Neutrophil (primary cell): ENCODE data around the gene OR2V2.
"Not testable (repeated sequence)": the region's sequence is repeated elsewhere in the genome, so short reads cannot be mapped to it uniquely, and the experiment has no call there.

ENCODE experiments used
- H3K27ac ChIP-seq: fragments of 200-600 bp; sonication (generic); 2 replicates; pipeline ENCODE4 v1.5.1; 2016; ENCODE audit warnings: mild to moderate bottlenecking, moderate library complexity
- H3K27me3 ChIP-seq: fragments of 200-600 bp; sonication (generic); 2 replicates; pipeline ENCODE4 v1.6.0; 2016; ENCODE audit warnings: mild to moderate bottlenecking
- H3K36me3 ChIP-seq: fragments of 200-600 bp; sonication (generic); 2 replicates; pipeline ENCODE4 v1.5.1; 2017
- H3K4me1 ChIP-seq, 2 experiments: fragments of 200-600 bp in 1 of 2; sonication (generic) in 1 of 2; 1 replicate in 1 of 2; 2 replicates in 1 of 2; pipeline versions ENCODE4 v1.5.1 to v1.6.1; 2013 to 2016; ENCODE audit warnings: low read depth in 1 of 2, low read length in 1 of 2, mild to moderate bottlenecking in 1 of 2, moderate library complexity in 1 of 2; ENCODE audit not compliant: control insufficient read depth in 1 of 2, insufficient read depth in 1 of 2
- H3K4me3 ChIP-seq, 2 experiments: fragments of 200-600 bp in 1 of 2; sonication (generic) in 1 of 2; 1 replicate in 1 of 2; 2 replicates in 1 of 2; pipeline ENCODE4 v1.5.1; 2013 to 2016; ENCODE audit warnings: low read depth in 1 of 2, low read length in 1 of 2, mild to moderate bottlenecking in 1 of 2, moderate library complexity in 1 of 2
- H3K9me3 ChIP-seq: fragments of 200-600 bp; sonication (generic); 2 replicates; pipeline ENCODE4 v1.5.1; 2016
- CTCF ChIP-seq: fragments of 200-600 bp; sonication (generic); IDR thresholded peaks from 2 replicates; pipeline ENCODE4 v1.5.1; 2016; ENCODE audit warnings: antibody characterized with exemption

Gene OR2V2

DNA sequence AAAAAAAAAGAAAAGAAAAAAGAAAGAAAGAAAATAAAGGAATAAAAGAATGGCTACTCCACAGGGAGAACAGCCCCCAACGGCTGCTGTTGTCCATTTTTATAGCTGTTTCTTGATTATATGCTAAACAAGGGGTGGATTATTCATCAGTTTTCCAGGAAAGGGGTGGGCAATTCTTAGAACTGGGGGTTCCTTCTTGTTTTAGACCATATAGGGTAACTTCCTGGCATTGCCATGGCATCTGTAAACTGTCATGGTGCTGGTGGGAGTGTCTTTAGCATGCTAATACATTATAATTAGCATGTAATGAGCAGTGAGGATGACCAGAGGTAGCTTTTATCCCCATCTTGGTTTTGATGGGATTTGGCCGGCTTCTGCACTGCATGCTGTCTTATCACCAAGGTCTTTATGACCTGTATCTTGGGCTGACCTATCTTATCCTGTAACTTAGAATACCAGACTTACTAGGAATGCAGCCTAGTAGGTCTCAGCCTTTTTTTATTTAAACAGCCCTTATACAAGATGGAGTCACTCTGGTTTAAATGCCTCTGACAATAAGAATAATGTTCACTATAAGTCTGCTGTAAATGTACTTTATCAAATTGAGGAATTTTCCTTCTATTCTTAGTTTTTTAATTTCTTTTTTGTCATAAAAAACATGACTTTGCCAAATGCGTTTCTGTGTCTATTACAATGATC lies 29.0 kb downstream of the OR2V2 start:
- Histone ChIP-seq H3K36me3 (no peaks in the 10 kb centered on the region), H3K27me3 (peaks cover 92% of the 10 kb centered on the region), H3K9me3 (no peaks in the 10 kb centered on the region), H3K4me1 (peaks cover 10 to 12% of the 10 kb centered on the region in 2 experiments), H3K4me3 (no peak overlapping the region), H3K27ac (no peak overlapping the region)
- no peak for TF ChIP-seq CTCF

- not testable (repeated sequence) for H3K36me3 ChIP-seq, H3K27ac ChIP-seq, H3K4me3 ChIP-seq, H3K9me3 ChIP-seq
- peaks cover 10 to 15% of the 10 kb centered on the region in 2 experiments for H3K4me1 ChIP-seq
- peaks cover 92% of the 10 kb centered on the region for H3K27me3 ChIP-seq
These were observed 30.2 kb downstream of the OR2V2 start for GRCh38 chr5:181177559-181177958.

- H3K27ac ChIP-seq, result no peak overlapping the region
- TF ChIP-seq CTCF, result no peak
- H3K4me3 ChIP-seq, result no peak overlapping the region
These were observed 34.5 kb downstream of the OR2V2 start for GRCh38 chr5:181181650-181182565.

GRCh38 chr5:181182651-181183050 lies 35.3 kb downstream of the OR2V2 start:
- no peaks in the 10 kb centered on the region for H3K9me3 ChIP-seq
- no peak overlapping the region for H3K27ac ChIP-seq
- H3K4me3 ChIP-seq, result no peak overlapping the region
- peaks cover 90% of the 10 kb centered on the region for H3K27me3 ChIP-seq
- peaks cover 14 to 15% of the 10 kb centered on the region in 2 experiments for H3K4me1 ChIP-seq
- H3K36me3 ChIP-seq, result no peaks in the 10 kb centered on the region
- TF ChIP-seq CTCF, result no peak

More at GRCh38 chr5:181181650-181182565, 34.5 kb downstream of the OR2V2 start:
- H3K4me1 ChIP-seq, result peaks cover 12 to 15% of the 10 kb centered on the region in 2 experiments
- H3K27me3 ChIP-seq, result peaks cover 90% of the 10 kb centered on the region
- H3K36me3 ChIP-seq, result no peaks in the 10 kb centered on the region
- H3K9me3 ChIP-seq, result no peaks in the 10 kb centered on the region

DNA sequence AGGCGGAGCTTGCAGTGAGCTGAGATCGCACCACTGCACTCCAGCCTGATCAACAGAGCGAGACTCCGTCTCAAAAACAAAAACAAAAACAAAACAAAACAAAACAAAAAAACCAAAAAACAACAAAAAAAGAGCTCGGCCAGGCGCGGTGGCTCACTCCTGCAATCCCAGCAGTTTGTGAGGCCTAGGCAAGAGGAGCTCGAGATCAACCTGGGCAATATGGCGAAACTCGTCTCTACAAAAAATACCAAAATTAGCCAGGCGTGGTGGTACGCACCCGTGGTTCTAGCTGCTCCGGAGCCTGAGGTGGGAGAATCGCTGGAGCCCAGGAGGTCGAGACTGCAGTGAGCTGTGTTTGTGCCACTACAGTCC lies 37.4 kb downstream of the OR2V2 start:
- Histone ChIP-seq H3K9me3 (no peaks in the 10 kb centered on the region), H3K36me3 (no peaks in the 10 kb centered on the region), H3K4me1 (peaks cover 32% of the 10 kb centered on the region in 2 experiments), H3K27me3 (peaks cover 98% of the 10 kb centered on the region), H3K27ac (no peak overlapping the region), H3K4me3 (no peak overlapping the region)
- TF ChIP-seq CTCF, result no peak

DNA sequence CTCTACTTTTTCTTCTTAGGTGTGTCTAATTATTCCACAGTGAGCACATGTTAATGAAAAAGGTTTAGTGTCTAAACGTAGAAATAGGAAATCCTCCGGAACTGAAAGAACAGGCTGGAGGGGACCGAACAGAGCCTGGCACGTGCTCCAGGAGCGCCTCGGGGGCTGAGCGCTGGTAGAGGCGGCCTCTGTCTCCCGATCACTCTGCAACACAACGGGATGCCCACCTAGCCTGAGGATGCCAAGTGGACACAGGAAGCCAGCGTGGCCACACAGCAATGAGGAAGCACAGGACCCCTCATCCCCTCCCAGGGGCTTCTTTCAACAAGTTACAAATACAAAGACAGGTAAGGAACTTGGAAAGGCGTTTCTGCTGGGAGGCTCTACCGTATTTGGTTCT lies 38.2 kb downstream of the OR2V2 start:
- no peak overlapping the region for H3K4me3 ChIP-seq
- no peak for TF ChIP-seq CTCF
- H3K36me3 ChIP-seq, result no peaks in the 10 kb centered on the region
- peaks cover 98% of the 10 kb centered on the region for H3K27me3 ChIP-seq
- no peaks in the 10 kb centered on the region for H3K9me3 ChIP-seq
- no peak overlapping the region for H3K27ac ChIP-seq
- H3K4me1 ChIP-seq, result peaks cover 39 to 40% of the 10 kb centered on the region in 2 experiments
